ENCODE measurements around the gene BTN1A1. TPM values are rescaled to one million over a fixed set of nuclear protein-coding genes. Genes with fewer than 3 reads are reported as not detected.

BTN1A1 gene
- total and polyA plus RNA-seq, 9 of the 15 experiments (the other 6 are each of a cell fraction or from before 2014, with no cell fraction given), result 0.01 to 0.15 (median 0.06) TPM; not detected in 4

DNA sequence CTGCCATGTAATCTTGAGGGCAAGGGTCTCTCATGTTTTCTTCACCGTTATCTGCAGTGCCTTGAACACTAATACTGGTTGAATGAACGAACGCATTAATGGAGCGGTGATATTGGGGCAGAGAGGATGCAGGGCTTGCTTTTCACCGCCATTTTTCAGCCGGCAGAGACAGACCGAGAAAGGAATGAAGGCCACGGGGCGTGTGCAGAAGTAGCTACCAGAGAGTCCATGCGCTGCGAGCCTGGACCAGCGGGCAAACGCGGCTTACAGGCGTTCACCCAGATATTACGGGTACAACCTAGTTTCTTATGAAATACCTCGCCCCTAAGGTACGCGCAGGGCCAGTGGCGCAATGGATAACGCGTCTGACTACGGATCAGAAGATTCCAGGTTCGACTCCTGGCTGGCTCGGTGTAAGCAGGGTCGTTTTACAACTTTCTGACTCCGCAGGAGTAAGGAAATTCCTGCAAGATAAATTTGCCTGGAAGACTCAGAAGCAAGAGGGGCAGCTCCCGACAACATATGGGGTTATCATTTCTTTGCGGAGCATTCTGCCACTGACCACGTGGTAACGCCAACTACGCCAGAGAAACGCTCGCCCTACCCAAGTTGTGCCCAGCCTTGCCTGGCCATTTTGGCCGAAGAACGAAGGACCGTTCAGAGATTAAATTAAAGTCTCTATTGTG is 37.2 kb downstream of the BTN1A1 start (continued):
- TF ChIP-seq, protein P1, sequence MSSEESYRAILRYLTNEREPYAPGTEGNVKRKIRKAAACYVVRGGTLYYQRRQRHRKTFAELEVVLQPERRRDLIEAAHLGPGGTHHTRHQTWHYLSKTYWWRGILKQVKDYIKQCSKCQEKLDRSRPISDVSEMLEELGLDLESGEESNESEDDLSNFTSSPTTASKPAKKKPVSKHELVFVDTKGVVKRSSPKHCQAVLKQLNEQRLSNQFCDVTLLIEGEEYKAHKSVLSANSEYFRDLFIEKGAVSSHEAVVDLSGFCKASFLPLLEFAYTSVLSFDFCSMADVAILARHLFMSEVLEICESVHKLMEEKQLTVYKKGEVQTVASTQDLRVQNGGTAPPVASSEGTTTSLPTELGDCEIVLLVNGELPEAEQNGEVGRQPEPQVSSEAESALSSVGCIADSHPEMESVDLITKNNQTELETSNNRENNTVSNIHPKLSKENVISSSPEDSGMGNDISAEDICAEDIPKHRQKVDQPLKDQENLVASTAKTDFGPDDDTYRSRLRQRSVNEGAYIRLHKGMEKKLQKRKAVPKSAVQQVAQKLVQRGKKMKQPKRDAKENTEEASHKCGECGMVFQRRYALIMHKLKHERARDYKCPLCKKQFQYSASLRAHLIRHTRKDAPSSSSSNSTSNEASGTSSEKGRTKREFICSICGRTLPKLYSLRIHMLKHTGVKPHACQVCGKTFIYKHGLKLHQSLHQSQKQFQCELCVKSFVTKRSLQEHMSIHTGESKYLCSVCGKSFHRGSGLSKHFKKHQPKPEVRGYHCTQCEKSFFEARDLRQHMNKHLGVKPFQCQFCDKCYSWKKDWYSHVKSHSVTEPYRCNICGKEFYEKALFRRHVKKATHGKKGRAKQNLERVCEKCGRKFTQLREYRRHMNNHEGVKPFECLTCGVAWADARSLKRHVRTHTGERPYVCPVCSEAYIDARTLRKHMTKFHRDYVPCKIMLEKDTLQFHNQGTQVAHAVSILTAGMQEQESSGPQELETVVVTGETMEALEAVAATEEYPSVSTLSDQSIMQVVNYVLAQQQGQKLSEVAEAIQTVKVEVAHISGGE (CRISPR knock-in tag; IDR thresholded peaks at IDR 0.05), result no peak
- TF ChIP-seq MEIS2 (IDR thresholded peaks at IDR 0.05; ENCODE audit: partially characterized antibody) (no peak), TCF3 (CRISPR knock-in tag; IDR thresholded peaks at IDR 0.05) (peak; percentile 41; the same call in 1 of the 2 replicates), RAD21 (CRISPR knock-in tag; conservative IDR thresholded peaks at IDR 0.05 in 1 of 2, IDR thresholded peaks at IDR 0.05 in 1 of 2) (peak in 1 of 2 experiments; percentile 37; a peak in 3 of 4 replicates), ZFP1 (CRISPR knock-in tag; IDR thresholded peaks at IDR 0.05) (no peak), RBM22 (IDR thresholded peaks at IDR 0.05; ENCODE audit: low read depth, low read length, poor library complexity, severe bottlenecking) (no peak), SMARCA5 (IDR thresholded peaks at IDR 0.05) (peak; percentile 85), ZNF444 (CRISPR knock-in tag; IDR thresholded peaks at IDR 0.05) (no peak)
- TF ChIP-seq, protein P2, sequence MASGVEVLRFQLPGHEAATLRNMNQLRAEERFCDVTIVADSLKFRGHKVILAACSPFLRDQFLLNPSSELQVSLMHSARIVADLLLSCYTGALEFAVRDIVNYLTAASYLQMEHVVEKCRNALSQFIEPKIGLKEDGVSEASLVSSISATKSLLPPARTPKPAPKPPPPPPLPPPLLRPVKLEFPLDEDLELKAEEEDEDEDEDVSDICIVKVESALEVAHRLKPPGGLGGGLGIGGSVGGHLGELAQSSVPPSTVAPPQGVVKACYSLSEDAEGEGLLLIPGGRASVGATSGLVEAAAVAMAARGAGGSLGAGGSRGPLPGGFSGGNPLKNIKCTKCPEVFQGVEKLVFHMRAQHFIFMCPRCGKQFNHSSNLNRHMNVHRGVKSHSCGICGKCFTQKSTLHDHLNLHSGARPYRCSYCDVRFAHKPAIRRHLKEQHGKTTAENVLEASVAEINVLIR (CRISPR knock-in tag; IDR thresholded peaks at IDR 0.05), result peak; percentile 43; the same call in 1 of the 2 replicates
- TF ChIP-seq, protein P3, sequence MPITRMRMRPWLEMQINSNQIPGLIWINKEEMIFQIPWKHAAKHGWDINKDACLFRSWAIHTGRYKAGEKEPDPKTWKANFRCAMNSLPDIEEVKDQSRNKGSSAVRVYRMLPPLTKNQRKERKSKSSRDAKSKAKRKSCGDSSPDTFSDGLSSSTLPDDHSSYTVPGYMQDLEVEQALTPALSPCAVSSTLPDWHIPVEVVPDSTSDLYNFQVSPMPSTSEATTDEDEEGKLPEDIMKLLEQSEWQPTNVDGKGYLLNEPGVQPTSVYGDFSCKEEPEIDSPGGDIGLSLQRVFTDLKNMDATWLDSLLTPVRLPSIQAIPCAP (CRISPR knock-in tag; IDR thresholded peaks at IDR 0.05; ENCODE audit: borderline replicate concordance), result no peak
- TF ChIP-seq, protein P4, sequence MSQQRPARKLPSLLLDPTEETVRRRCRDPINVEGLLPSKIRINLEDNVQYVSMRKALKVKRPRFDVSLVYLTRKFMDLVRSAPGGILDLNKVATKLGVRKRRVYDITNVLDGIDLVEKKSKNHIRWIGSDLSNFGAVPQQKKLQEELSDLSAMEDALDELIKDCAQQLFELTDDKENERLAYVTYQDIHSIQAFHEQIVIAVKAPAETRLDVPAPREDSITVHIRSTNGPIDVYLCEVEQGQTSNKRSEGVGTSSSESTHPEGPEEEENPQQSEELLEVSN (IDR thresholded peaks at IDR 0.05; ENCODE audit: borderline replicate concordance in 1 of 2, extremely low read depth in 1 of 2, insufficient read depth in 1 of 2, insufficient read length in 1 of 2, low read depth in 1 of 2, low read length in 1 of 2, poor library complexity in 1 of 2, severe bottlenecking in 1 of 2), result peak in 1 of 2 experiments; percentile 52
